HAP-1 (cell line): ENCODE data around the gene NRF1.

ENCODE experiments used
- DNase-seq, 2 experiments: peaks; one replicate each; pipeline ENCODE4 v3.0.0-alpha.2; 2016 to 2020; ENCODE audit warnings: low spot score in 2 of 2
- H3K27me3 ChIP-seq: fragments of 250-450 bp; sonication (Bioruptor Pico); 2 replicates; pipeline ENCODE4 v1.5.1; 2020; ENCODE audit warnings: low read depth, mild to moderate bottlenecking, moderate library complexity
- H3K36me3 ChIP-seq: fragments of 250-450 bp; sonication (Bioruptor Pico); replicated peaks from 2 replicates; pipeline ENCODE4 v1.5.1; 2020; ENCODE audit warnings: mild to moderate bottlenecking
- H3K4me1 ChIP-seq: fragments of 250-450 bp; sonication (Bioruptor Pico); 2 replicates; pipeline ENCODE4 v1.5.1; 2020; ENCODE audit warnings: mild to moderate bottlenecking
- H3K4me3 ChIP-seq: fragments of 250-450 bp; sonication (Bioruptor Pico); 2 replicates; pipeline ENCODE4 v1.5.1; 2020; ENCODE audit warnings: mild to moderate bottlenecking, moderate library complexity
- H3K9me3 ChIP-seq: fragments of 250-450 bp; sonication (Bioruptor Pico); 2 replicates; pipeline ENCODE4 v1.5.1; 2020; ENCODE audit warnings: mild to moderate bottlenecking, moderate library complexity
- in situ Hi-C: fragments of 300-500 bp; cut with MboI; formaldehyde crosslinking; loops from 3 replicates; pipeline ENCODE4 v1.14.3; 2020; ENCODE audit warnings: low sequenced_read_pairs, inconsistent platforms, mixed read lengths

The NRF1 gene

GRCh38 chr7:129771201-129771927 lies 159.8 kb downstream of the NRF1 start:
- in situ Hi-C loops: no loop called here
- Histone ChIP-seq H3K9me3 (no peaks in the 10 kb centered on the region), H3K27me3 (no peaks in the 10 kb centered on the region), H3K4me3 (no peak overlapping the region), H3K36me3 (peaks cover 14% of the 10 kb centered on the region; the same call in 1 of the 2 replicates), H3K4me1 (peaks cover 30% of the 10 kb centered on the region)
- no peak for DNase-seq

GRCh38 chr7:129771928-129772479 lies 160.5 kb downstream of the NRF1 start:
- peaks cover 14% of the 10 kb centered on the region; the same call in 1 of the 2 replicates for H3K36me3 ChIP-seq
- in situ Hi-C loops: no loop called here
- no peak overlapping the region for H3K4me3 ChIP-seq
- H3K27me3 ChIP-seq: no peaks in the 10 kb centered on the region
- peak in 1 of 2 experiments; percentile 65 for DNase-seq
- H3K9me3 ChIP-seq: no peaks in the 10 kb centered on the region
- peaks cover 36% of the 10 kb centered on the region for H3K4me1 ChIP-seq

GRCh38 chr7:129772646-129773280 lies 161.2 kb downstream of the NRF1 start:
- in situ Hi-C loops: no loop called here
- peaks cover 44% of the 10 kb centered on the region for H3K4me1 ChIP-seq
- DNase-seq: no peak

GRCh38 chr7:129773328-129773731 lies 161.8 kb downstream of the NRF1 start:
- no peak for DNase-seq
- Histone ChIP-seq H3K9me3 (no peaks in the 10 kb centered on the region), H3K4me3 (no peak overlapping the region), H3K36me3 (0 out of 2 replicates have a peak, but pooled peaks cover 9% of the 10 kb centered on the region), H3K4me1 (peaks cover 49% of the 10 kb centered on the region), H3K27me3 (no peaks in the 10 kb centered on the region)
- in situ Hi-C loops: no loop called here

More at GRCh38 chr7:129772646-129773280, 161.2 kb downstream of the NRF1 start:
- H3K36me3 ChIP-seq: peaks cover 10% of the 10 kb centered on the region; the same call in 1 of the 2 replicates
- H3K9me3 ChIP-seq: no peaks in the 10 kb centered on the region
- no peaks in the 10 kb centered on the region for H3K27me3 ChIP-seq
- H3K4me3 ChIP-seq: no peak overlapping the region

GRCh38 chr7:129773871-129774270 lies 162.4 kb downstream of the NRF1 start:
- no peak overlapping the region for H3K4me3 ChIP-seq
- H3K9me3 ChIP-seq: no peaks in the 10 kb centered on the region
- no peak for DNase-seq
- H3K4me1 ChIP-seq: peaks cover 52% of the 10 kb centered on the region
- H3K36me3 ChIP-seq: 0 out of 2 replicates have a peak, but pooled peaks cover 9% of the 10 kb centered on the region
- in situ Hi-C loops: no loop called here
- no peaks in the 10 kb centered on the region for H3K27me3 ChIP-seq

- DNase-seq: no peak
- Histone ChIP-seq H3K27me3 (no peaks in the 10 kb centered on the region), H3K4me3 (no peak overlapping the region), H3K36me3 (0 out of 2 replicates have a peak, but pooled peaks cover 9% of the 10 kb centered on the region), H3K4me1 (peaks cover 52% of the 10 kb centered on the region), H3K9me3 (no peaks in the 10 kb centered on the region)
- in situ Hi-C loops: no loop called here
Observed at GRCh38 chr7:129774359-129774758, 162.8 kb downstream of the NRF1 start.

- Histone ChIP-seq H3K4me1 (peaks cover 52% of the 10 kb centered on the region), H3K9me3 (no peaks in the 10 kb centered on the region), H3K4me3 (no peak overlapping the region), H3K36me3 (peaks cover 5% of the 10 kb centered on the region; the same call in 1 of the 2 replicates), H3K27me3 (no peaks in the 10 kb centered on the region)
- DNase-seq: no peak
- in situ Hi-C loops: no loop called here
Observed at GRCh38 chr7:129774871-129775694, 163.6 kb downstream of the NRF1 start.

- in situ Hi-C loops: no loop called here
- Histone ChIP-seq H3K9me3 (no peaks in the 10 kb centered on the region), H3K4me3 (no peak overlapping the region), H3K36me3 (peaks cover 3% of the 10 kb centered on the region; the same call in 1 of the 2 replicates), H3K27me3 (no peaks in the 10 kb centered on the region), H3K4me1 (peaks cover 52% of the 10 kb centered on the region)
- DNase-seq: peak in 1 of 2 experiments; percentile 38
Observed at GRCh38 chr7:129775695-129776361, 164.3 kb downstream of the NRF1 start.

GRCh38 chr7:129776362-129776722 lies 164.8 kb downstream of the NRF1 start:
- Histone ChIP-seq H3K9me3 (no peaks in the 10 kb centered on the region), H3K4me1 (peaks cover 56% of the 10 kb centered on the region), H3K4me3 (0 out of 2 replicates have a peak overlapping the region, but pooled peaks have one; percentile 3), H3K36me3 (peaks cover 3% of the 10 kb centered on the region; the same call in 1 of the 2 replicates), H3K27me3 (no peaks in the 10 kb centered on the region)
- in situ Hi-C loops: no loop called here
- peak; percentile 67 to 78 for DNase-seq

GRCh38 chr7:129777195-129777844 lies 165.8 kb downstream of the NRF1 start:
- no peaks in the 10 kb centered on the region for H3K27me3 ChIP-seq
- in situ Hi-C loops: no loop called here
- peaks cover 3% of the 10 kb centered on the region; the same call in 1 of the 2 replicates for H3K36me3 ChIP-seq
- no peaks in the 10 kb centered on the region for H3K9me3 ChIP-seq
- DNase-seq: peak; percentile 23 to 60
- peaks cover 50% of the 10 kb centered on the region for H3K4me1 ChIP-seq
- H3K4me3 ChIP-seq: peak overlapping the region; percentile 84

GRCh38 chr7:129777993-129778769 lies 166.7 kb downstream of the NRF1 start:
- in situ Hi-C loops: no loop called here
- H3K9me3 ChIP-seq: no peaks in the 10 kb centered on the region; the same call in 1 of the 2 replicates
- DNase-seq: no peak
- peak overlapping the region; percentile 84 for H3K4me3 ChIP-seq
- H3K27me3 ChIP-seq: no peaks in the 10 kb centered on the region
- peaks cover 45% of the 10 kb centered on the region for H3K4me1 ChIP-seq
- H3K36me3 ChIP-seq: peaks cover 3% of the 10 kb centered on the region; the same call in 1 of the 2 replicates
